ENCODE results near the gene STX3.

Gene STX3

DNA sequence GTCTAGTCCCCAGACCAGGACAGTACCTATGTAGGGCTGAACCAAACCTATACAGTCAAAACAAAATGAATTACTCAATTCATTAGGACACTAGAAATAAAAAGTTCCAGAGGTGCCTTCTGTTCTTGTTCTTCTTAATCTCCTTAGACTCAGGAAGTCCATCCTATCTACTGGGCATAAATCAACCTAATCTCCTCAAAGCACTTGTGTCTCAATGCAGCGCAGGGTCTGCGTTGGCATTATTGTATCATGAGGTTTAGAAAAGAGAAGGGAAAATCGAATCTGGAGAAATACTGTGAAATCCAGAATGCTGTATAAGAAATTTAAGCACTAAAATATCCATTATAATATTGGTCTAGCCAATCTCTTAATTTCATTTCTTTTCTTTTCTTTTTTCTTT lies 39.1 kb upstream of the STX3 start:
- Histone ChIP-seq H3K9me2 (replicated peaks; ENCODE audit: low read depth, low read length) (no peaks in the 10 kb centered on the region), H3K36me3 (ENCODE audit: insufficient read depth, low read length) (no peaks in the 10 kb centered on the region), H3K79me2 (ENCODE audit: insufficient read depth, low read length) (no peaks in the 10 kb centered on the region), H3K4me2 (ENCODE audit: low read depth, low read length, poor library complexity, severe bottlenecking) (no peak overlapping the region), H3K4me3 (ENCODE audit: low read length, poor library complexity, severe bottlenecking) (no peak overlapping the region), H3K4me1 (ENCODE audit: insufficient read depth, low read length, poor library complexity, severe bottlenecking) (no peaks in the 10 kb centered on the region), H3F3A (ENCODE audit: low read depth) (no peaks in the 10 kb centered on the region), H3K9me3 (ENCODE audit: insufficient read depth, low read depth, low read length) (no peaks in the 10 kb centered on the region), H2AFZ (ENCODE audit: low read length) (no peak overlapping the region), H3K27me3 (ENCODE audit: insufficient read depth, low read length, poor library complexity, severe bottlenecking) (no peaks in the 10 kb centered on the region), H4K20me1 (ENCODE audit: insufficient read depth, low read length, poor library complexity, severe bottlenecking) (no peaks in the 10 kb centered on the region), H3K9ac (ENCODE audit: low read depth, low read length, poor library complexity, severe bottlenecking) (no peak overlapping the region)
- TF ChIP-seq EZH2phosphoT487 (IDR thresholded peaks at IDR 0.05; ENCODE audit: borderline replicate concordance): no peak

DNA sequence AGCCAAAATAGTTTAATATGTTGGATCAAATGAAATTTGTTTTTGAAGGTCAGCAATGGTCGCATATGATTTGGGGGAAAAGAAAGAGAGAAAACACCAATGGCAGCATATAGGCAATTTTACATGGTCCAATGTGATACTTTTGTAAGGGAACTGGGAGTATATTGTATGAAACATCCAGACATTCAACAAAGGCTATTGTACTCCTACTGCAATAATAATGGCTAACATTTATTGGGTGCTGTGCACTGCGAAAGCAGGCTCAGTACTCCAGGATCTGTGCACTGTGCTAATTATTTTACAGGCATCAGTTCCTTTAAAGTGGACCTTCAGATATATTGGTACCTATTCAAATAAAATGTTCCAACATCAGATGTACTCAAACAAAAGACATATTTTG lies 35.6 kb upstream of the STX3 start:
- no peaks in the 10 kb centered on the region for H3F3A ChIP-seq (ENCODE audit: low read depth)
- no peaks in the 10 kb centered on the region for H3K4me1 ChIP-seq (ENCODE audit: insufficient read depth, low read length, poor library complexity, severe bottlenecking)
- no peak overlapping the region for H2AFZ ChIP-seq (ENCODE audit: low read length)
- TF ChIP-seq EZH2phosphoT487 (IDR thresholded peaks at IDR 0.05; ENCODE audit: borderline replicate concordance): no peak
- TF ChIP-seq, protein P1, sequence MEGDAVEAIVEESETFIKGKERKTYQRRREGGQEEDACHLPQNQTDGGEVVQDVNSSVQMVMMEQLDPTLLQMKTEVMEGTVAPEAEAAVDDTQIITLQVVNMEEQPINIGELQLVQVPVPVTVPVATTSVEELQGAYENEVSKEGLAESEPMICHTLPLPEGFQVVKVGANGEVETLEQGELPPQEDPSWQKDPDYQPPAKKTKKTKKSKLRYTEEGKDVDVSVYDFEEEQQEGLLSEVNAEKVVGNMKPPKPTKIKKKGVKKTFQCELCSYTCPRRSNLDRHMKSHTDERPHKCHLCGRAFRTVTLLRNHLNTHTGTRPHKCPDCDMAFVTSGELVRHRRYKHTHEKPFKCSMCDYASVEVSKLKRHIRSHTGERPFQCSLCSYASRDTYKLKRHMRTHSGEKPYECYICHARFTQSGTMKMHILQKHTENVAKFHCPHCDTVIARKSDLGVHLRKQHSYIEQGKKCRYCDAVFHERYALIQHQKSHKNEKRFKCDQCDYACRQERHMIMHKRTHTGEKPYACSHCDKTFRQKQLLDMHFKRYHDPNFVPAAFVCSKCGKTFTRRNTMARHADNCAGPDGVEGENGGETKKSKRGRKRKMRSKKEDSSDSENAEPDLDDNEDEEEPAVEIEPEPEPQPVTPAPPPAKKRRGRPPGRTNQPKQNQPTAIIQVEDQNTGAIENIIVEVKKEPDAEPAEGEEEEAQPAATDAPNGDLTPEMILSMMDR (conservative IDR thresholded peaks at IDR 0.05; ENCODE audit: low read length): no peak
- H3K79me2 ChIP-seq (ENCODE audit: insufficient read depth, low read length): no peaks in the 10 kb centered on the region
- no peaks in the 10 kb centered on the region for H3K9me2 ChIP-seq (replicated peaks; ENCODE audit: low read depth, low read length)
- H4K20me1 ChIP-seq (ENCODE audit: insufficient read depth, low read length, poor library complexity, severe bottlenecking): no peaks in the 10 kb centered on the region
- H3K36me3 ChIP-seq (ENCODE audit: insufficient read depth, low read length): no peaks in the 10 kb centered on the region
- no peaks in the 10 kb centered on the region for H3K9me3 ChIP-seq (ENCODE audit: insufficient read depth, low read depth, low read length)
- H3K4me3 ChIP-seq (ENCODE audit: low read length, poor library complexity, severe bottlenecking): no peak overlapping the region
- H3K9ac ChIP-seq (ENCODE audit: low read depth, low read length, poor library complexity, severe bottlenecking): no peak overlapping the region
- no peak overlapping the region for H3K4me2 ChIP-seq (ENCODE audit: low read depth, low read length, poor library complexity, severe bottlenecking)
- H3K27me3 ChIP-seq (ENCODE audit: insufficient read depth, low read length, poor library complexity, severe bottlenecking): no peaks in the 10 kb centered on the region

DNA sequence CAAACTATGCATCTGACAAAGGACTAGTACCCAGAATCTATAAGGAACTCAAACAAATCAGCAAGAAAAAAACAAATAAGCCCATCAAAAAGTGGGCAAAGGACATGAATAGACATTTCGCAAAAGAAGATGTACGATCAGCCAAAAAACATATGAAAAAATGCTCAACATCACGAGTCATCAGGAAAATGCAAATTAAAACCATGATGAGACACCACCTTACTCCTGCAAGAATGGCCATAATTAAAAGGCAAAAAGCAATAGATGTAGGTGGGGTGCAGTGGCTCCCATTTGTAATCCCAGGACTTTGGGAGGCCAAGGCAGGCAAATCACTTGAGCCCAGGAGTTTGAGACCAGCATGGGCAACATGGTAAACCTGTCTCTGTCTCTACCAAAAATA lies 31.1 kb upstream of the STX3 start:
- Histone ChIP-seq H3K4me2 (ENCODE audit: low read depth, low read length, poor library complexity, severe bottlenecking) (no peak overlapping the region), H3K9me3 (ENCODE audit: insufficient read depth, low read depth, low read length) (no peaks in the 10 kb centered on the region), H3F3A (ENCODE audit: low read depth) (no peaks in the 10 kb centered on the region)

DNA sequence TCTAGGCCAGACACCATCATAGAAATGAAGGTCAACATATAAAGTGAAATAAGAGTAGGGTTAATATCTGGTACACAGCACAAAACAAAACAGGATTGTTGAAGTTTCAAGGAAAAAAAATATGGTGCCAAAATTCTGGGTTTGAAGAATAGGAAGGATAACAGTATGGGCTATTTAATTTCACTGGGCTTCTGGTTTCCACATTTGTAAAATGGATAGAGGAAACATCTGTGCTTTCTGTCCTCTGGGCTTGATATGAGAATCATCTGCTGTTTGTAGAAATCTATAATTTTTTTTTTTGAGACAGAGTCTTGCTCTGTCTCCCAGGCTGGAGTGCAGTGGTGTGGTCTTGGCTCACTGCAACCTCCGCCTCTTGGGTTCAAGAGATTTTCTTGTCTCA lies 27.8 kb upstream of the STX3 start:
- Histone ChIP-seq H2AFZ (ENCODE audit: low read length) (no peak overlapping the region), H3K27me3 (ENCODE audit: insufficient read depth, low read length, poor library complexity, severe bottlenecking) (no peaks in the 10 kb centered on the region), H3K9me2 (replicated peaks; ENCODE audit: low read depth, low read length) (no peaks in the 10 kb centered on the region), H3F3A (ENCODE audit: low read depth) (no peaks in the 10 kb centered on the region), H3K36me3 (ENCODE audit: insufficient read depth, low read length) (no peaks in the 10 kb centered on the region), H3K4me2 (ENCODE audit: low read depth, low read length, poor library complexity, severe bottlenecking) (no peak overlapping the region), H3K4me3 (ENCODE audit: low read length, poor library complexity, severe bottlenecking) (no peak overlapping the region), H3K9ac (ENCODE audit: low read depth, low read length, poor library complexity, severe bottlenecking) (no peak overlapping the region), H4K20me1 (ENCODE audit: insufficient read depth, low read length, poor library complexity, severe bottlenecking) (no peaks in the 10 kb centered on the region), H3K79me2 (ENCODE audit: insufficient read depth, low read length) (no peaks in the 10 kb centered on the region), H3K9me3 (ENCODE audit: insufficient read depth, low read depth, low read length) (no peaks in the 10 kb centered on the region), H3K4me1 (ENCODE audit: insufficient read depth, low read length, poor library complexity, severe bottlenecking) (peaks cover 11% of the 10 kb centered on the region)
- no peak for TF ChIP-seq EZH2phosphoT487 (IDR thresholded peaks at IDR 0.05; ENCODE audit: borderline replicate concordance)
- TF ChIP-seq, protein P1 (conservative IDR thresholded peaks at IDR 0.05; ENCODE audit: low read length): no peak

More for the DNA sequence above, 31.1 kb upstream of the STX3 start:
- no peak overlapping the region for H3K9ac ChIP-seq (ENCODE audit: low read depth, low read length, poor library complexity, severe bottlenecking)
- no peaks in the 10 kb centered on the region for H3K9me2 ChIP-seq (replicated peaks; ENCODE audit: low read depth, low read length)
- no peaks in the 10 kb centered on the region for H3K79me2 ChIP-seq (ENCODE audit: insufficient read depth, low read length)
- H4K20me1 ChIP-seq (ENCODE audit: insufficient read depth, low read length, poor library complexity, severe bottlenecking): no peaks in the 10 kb centered on the region
- H3K4me3 ChIP-seq (ENCODE audit: low read length, poor library complexity, severe bottlenecking): no peak overlapping the region
- no peaks in the 10 kb centered on the region for H3K27me3 ChIP-seq (ENCODE audit: insufficient read depth, low read length, poor library complexity, severe bottlenecking)
- TF ChIP-seq EZH2phosphoT487 (IDR thresholded peaks at IDR 0.05; ENCODE audit: borderline replicate concordance): no peak
- TF ChIP-seq, protein P1 (conservative IDR thresholded peaks at IDR 0.05; ENCODE audit: low read length): no peak
- no peaks in the 10 kb centered on the region for H3K36me3 ChIP-seq (ENCODE audit: insufficient read depth, low read length)
- H2AFZ ChIP-seq (ENCODE audit: low read length): no peak overlapping the region
- H3K4me1 ChIP-seq (ENCODE audit: insufficient read depth, low read length, poor library complexity, severe bottlenecking): peaks cover 10% of the 10 kb centered on the region
